NCI-H2171 treated with DMSO at 0.1 percent for 48 hours (cell line): ENCODE measurements around the gene CFAP61.

Experiments
- DNase-seq: peaks from one replicate; lab custom pipeline; 2025; lab: John Stamatoyannopoulos, UW

CFAP61 gene

GRCh38 chr20:20276811-20277530 lies 224.6 kb downstream of the CFAP61 start:
- DNase-seq = no peak

GRCh38 chr20:20277894-20278335 lies 225.6 kb downstream of the CFAP61 start:
- no peak for DNase-seq

GRCh38 chr20:20286061-20286460 lies 233.7 kb downstream of the CFAP61 start:
- no peak for DNase-seq

GRCh38 chr20:20289331-20289730 lies 237.0 kb downstream of the CFAP61 start:
- no peak for DNase-seq

GRCh38 chr20:20292472-20292871 lies 240.1 kb downstream of the CFAP61 start:
- DNase-seq = no peak

GRCh38 chr20:20293141-20293540 lies 240.8 kb downstream of the CFAP61 start:
- DNase-seq = no peak

- no peak for DNase-seq
These were observed 241.5 kb downstream of the CFAP61 start for GRCh38 chr20:20293691-20294385.

GRCh38 chr20:20295621-20296498 lies 243.5 kb downstream of the CFAP61 start:
- no peak for DNase-seq

- DNase-seq = no peak
These were observed 244.8 kb downstream of the CFAP61 start for GRCh38 chr20:20297181-20297580.

GRCh38 chr20:20297752-20298151 lies 245.4 kb downstream of the CFAP61 start:
- DNase-seq = no peak

- DNase-seq = no peak
These were observed 247.6 kb downstream of the CFAP61 start for GRCh38 chr20:20299904-20300303.

- no peak for DNase-seq
These were observed 251.0 kb downstream of the CFAP61 start for GRCh38 chr20:20303320-20303719.

GRCh38 chr20:20303742-20304141 lies 251.4 kb downstream of the CFAP61 start:
- DNase-seq = no peak

- no peak for DNase-seq
These were observed 252.6 kb downstream of the CFAP61 start for GRCh38 chr20:20304942-20305341.

- no peak for DNase-seq
These were observed 260.2 kb downstream of the CFAP61 start for GRCh38 chr20:20312562-20312961.

GRCh38 chr20:20317195-20317594 lies 264.9 kb downstream of the CFAP61 start:
- peak; percentile 96 for DNase-seq

- peak; percentile 89 for DNase-seq
These were observed 265.5 kb downstream of the CFAP61 start for GRCh38 chr20:20317621-20318364.

GRCh38 chr20:20318365-20319161 lies 266.2 kb downstream of the CFAP61 start:
- peak; percentile 86 for DNase-seq

GRCh38 chr20:20321134-20321533 lies 268.8 kb downstream of the CFAP61 start:
- no peak for DNase-seq

- peak; percentile 17 for DNase-seq
These were observed 269.6 kb downstream of the CFAP61 start for GRCh38 chr20:20321917-20322316.

GRCh38 chr20:20322912-20323311 lies 270.6 kb downstream of the CFAP61 start:
- DNase-seq = no peak
